HG03103 (cell line): Measurements from ENCODE around the gene TNS3.

Source experiments
- ATAC-seq: cut with Tn5 transposase; IDR thresholded peaks from one replicate; pipeline ENCODE4 v1.9.1; 2021; ENCODE audit warnings: low read depth; ENCODE audit not compliant: unreplicated experiment

The TNS3 gene

GRCh38 chr7:47394751-47395252 is 187.1 kb downstream of the TNS3 start:
- no peak for ATAC-seq

- no peak for ATAC-seq
Measured at GRCh38 chr7:47394216-47394615, 187.7 kb downstream of the TNS3 start.

GRCh38 chr7:47393406-47393805 is 188.5 kb downstream of the TNS3 start:
- no peak for ATAC-seq

- no peak for ATAC-seq
Measured at GRCh38 chr7:47392241-47392759, 189.6 kb downstream of the TNS3 start.

GRCh38 chr7:47391726-47392125 is 190.2 kb downstream of the TNS3 start:
- no peak for ATAC-seq

GRCh38 chr7:47390914-47391313 is 191.0 kb downstream of the TNS3 start:
- ATAC-seq: no peak

GRCh38 chr7:47389923-47390630 is 191.8 kb downstream of the TNS3 start:
- no peak for ATAC-seq

- no peak for ATAC-seq
Measured at GRCh38 chr7:47389171-47389922, 192.6 kb downstream of the TNS3 start.

- no peak for ATAC-seq
Measured at GRCh38 chr7:47387506-47387905, 194.4 kb downstream of the TNS3 start.

- no peak for ATAC-seq
Measured at GRCh38 chr7:47386273-47386835, 195.6 kb downstream of the TNS3 start.

GRCh38 chr7:47385536-47386125 is 196.3 kb downstream of the TNS3 start:
- ATAC-seq: no peak

GRCh38 chr7:47384755-47385535 is 197.0 kb downstream of the TNS3 start:
- no peak for ATAC-seq

- ATAC-seq: no peak
Measured at GRCh38 chr7:47383696-47384445, 198.0 kb downstream of the TNS3 start.

- no peak for ATAC-seq
Measured at GRCh38 chr7:47383072-47383471, 198.8 kb downstream of the TNS3 start.

- no peak for ATAC-seq
Measured at GRCh38 chr7:47382200-47382599, 199.7 kb downstream of the TNS3 start.

GRCh38 chr7:47381134-47381495 is 200.8 kb downstream of the TNS3 start:
- ATAC-seq: no peak

- no peak for ATAC-seq
Measured at GRCh38 chr7:47380325-47381133, 201.4 kb downstream of the TNS3 start.

- ATAC-seq: no peak
Measured at GRCh38 chr7:47379629-47380324, 202.1 kb downstream of the TNS3 start.
